ENCODE data around the gene LSR.
"Not testable (repeated sequence)": the region's sequence is repeated elsewhere in the genome, so short reads cannot be mapped to it uniquely, and the experiment has no call there.

DNA sequence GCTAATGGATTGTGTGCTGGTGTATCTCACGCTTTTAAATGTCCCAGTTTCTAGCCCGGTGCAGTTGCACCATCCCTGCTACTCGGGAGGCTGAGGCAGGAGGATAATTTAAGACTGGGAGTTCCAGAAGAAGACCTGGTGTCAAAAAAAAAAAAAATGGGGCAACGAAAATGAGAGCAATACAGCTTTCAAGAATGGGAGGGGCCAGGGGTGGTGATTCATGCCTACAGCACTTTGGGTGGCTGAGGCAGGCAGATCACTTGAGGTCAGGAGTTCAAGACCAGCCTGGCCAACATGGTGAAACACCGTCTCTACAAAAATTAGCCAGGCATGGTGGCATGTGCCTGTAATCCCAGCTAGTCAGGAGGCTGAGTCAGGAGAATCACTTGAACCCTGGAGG, 37.3 kb downstream of the LSR start:
- TF ChIP-seq EP300 (IDR thresholded peaks at IDR 0.05) = not testable (repeated sequence)
- TF ChIP-seq, protein P1, sequence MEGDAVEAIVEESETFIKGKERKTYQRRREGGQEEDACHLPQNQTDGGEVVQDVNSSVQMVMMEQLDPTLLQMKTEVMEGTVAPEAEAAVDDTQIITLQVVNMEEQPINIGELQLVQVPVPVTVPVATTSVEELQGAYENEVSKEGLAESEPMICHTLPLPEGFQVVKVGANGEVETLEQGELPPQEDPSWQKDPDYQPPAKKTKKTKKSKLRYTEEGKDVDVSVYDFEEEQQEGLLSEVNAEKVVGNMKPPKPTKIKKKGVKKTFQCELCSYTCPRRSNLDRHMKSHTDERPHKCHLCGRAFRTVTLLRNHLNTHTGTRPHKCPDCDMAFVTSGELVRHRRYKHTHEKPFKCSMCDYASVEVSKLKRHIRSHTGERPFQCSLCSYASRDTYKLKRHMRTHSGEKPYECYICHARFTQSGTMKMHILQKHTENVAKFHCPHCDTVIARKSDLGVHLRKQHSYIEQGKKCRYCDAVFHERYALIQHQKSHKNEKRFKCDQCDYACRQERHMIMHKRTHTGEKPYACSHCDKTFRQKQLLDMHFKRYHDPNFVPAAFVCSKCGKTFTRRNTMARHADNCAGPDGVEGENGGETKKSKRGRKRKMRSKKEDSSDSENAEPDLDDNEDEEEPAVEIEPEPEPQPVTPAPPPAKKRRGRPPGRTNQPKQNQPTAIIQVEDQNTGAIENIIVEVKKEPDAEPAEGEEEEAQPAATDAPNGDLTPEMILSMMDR (IDR thresholded peaks at IDR 0.05) = not testable (repeated sequence)

Data from esophagus muscularis mucosa (tissue), 3 donors.